DOHH2 (cell line): Measurements from ENCODE around the gene ADAM19.

Experiments
- H3F3A ChIP-seq: fragments of 200-600 bp; sonication (generic), shearing (Covaris generic); 2 replicates; pipeline ENCODE4 v1.6.0; 2016; ENCODE audit warnings: antibody characterized with exemption, mild to moderate bottlenecking; ENCODE audit not compliant: control insufficient read depth, insufficient read depth
- H3K27ac ChIP-seq: fragments of 200-600 bp; sonication (generic); 2 replicates; pipeline ENCODE4 v1.5.1; 2014; ENCODE audit warnings: low read depth, mild to moderate bottlenecking, low read length, moderate library complexity
- H3K27me3 ChIP-seq: fragments of 200-600 bp; sonication (generic); 2 replicates; pipeline ENCODE4 v1.6.1; 2014; ENCODE audit warnings: mild to moderate bottlenecking, low read length, mixed read lengths; ENCODE audit not compliant: control insufficient read depth
- H3K36me3 ChIP-seq: fragments of 200-600 bp; sonication (generic); 2 replicates; pipeline ENCODE4 v1.6.1; 2014; ENCODE audit warnings: mild to moderate bottlenecking, low read length, moderate library complexity, mixed read lengths; ENCODE audit not compliant: control insufficient read depth
- H3K4me1 ChIP-seq: fragments of 200-600 bp; sonication (generic); 2 replicates; pipeline ENCODE4 v1.6.1; 2014; ENCODE audit warnings: mild to moderate bottlenecking, low read length, mixed read lengths; ENCODE audit not compliant: control insufficient read depth
- H3K4me2 ChIP-seq: fragments of 200-600 bp; sonication (generic); 2 replicates; pipeline ENCODE4 v1.6.0; 2014; ENCODE audit warnings: mild to moderate bottlenecking, low read length, moderate library complexity
- H3K4me3 ChIP-seq: fragments of 200-600 bp; sonication (generic); 2 replicates; pipeline ENCODE4 v1.5.1; 2014; ENCODE audit warnings: mild to moderate bottlenecking, low read length, mixed read lengths
- H3K79me2 ChIP-seq: fragments of 200-600 bp; sonication (generic); 2 replicates; pipeline ENCODE4 v1.6.1; 2014; ENCODE audit warnings: mild to moderate bottlenecking, low read length, mixed read lengths; ENCODE audit not compliant: control insufficient read depth
- H3K9me2 ChIP-seq: fragments of 200-600 bp; sonication (generic); replicated peaks from 2 replicates; pipeline ENCODE4 v1.6.1; 2014; ENCODE audit warnings: mild to moderate bottlenecking, low read length, mixed read lengths; ENCODE audit not compliant: control insufficient read depth
- H3K9me3 ChIP-seq: fragments of 200-600 bp; sonication (generic); 2 replicates; pipeline ENCODE4 v1.6.1; 2014; ENCODE audit warnings: antibody characterized with exemption, low read length, mixed read lengths; ENCODE audit not compliant: control insufficient read depth, insufficient read depth
- H4K20me1 ChIP-seq: fragments of 200-600 bp; sonication (generic); 2 replicates; pipeline ENCODE4 v1.6.0; 2014; ENCODE audit warnings: low read depth, mild to moderate bottlenecking, antibody characterized with exemption, low read length, moderate library complexity; ENCODE audit not compliant: control insufficient read depth, insufficient read depth
- CTCF ChIP-seq: fragments of 200-600 bp; sonication (generic); IDR thresholded peaks from one replicate; pipeline ENCODE4 v1.5.1; 2014; ENCODE audit warnings: antibody characterized with exemption, mild to moderate bottlenecking, low read depth, low read length; ENCODE audit not compliant: poor library complexity, severe bottlenecking
- EZH2phosphoT487 ChIP-seq: fragments of 200-600 bp; sonication (generic); IDR thresholded peaks from 2 replicates; pipeline ENCODE4 v1.6.1; 2017; ENCODE audit warnings: borderline replicate concordance, mild to moderate bottlenecking, antibody characterized with exemption, low read length, moderate library complexity, mixed read lengths

Gene ADAM19

GRCh38 chr5:157445745-157446411, 129.7 kb downstream of the ADAM19 start:
- TF ChIP-seq CTCF (no peak), EZH2phosphoT487 (no peak)
- H3K9me3 ChIP-seq = no peaks in the 10 kb centered on the region
- no peaks in the 10 kb centered on the region for H3K9me2 ChIP-seq
- H3K4me2 ChIP-seq = no peak overlapping the region
- H4K20me1 ChIP-seq = no peaks in the 10 kb centered on the region
- no peaks in the 10 kb centered on the region for H3K79me2 ChIP-seq
- no peak overlapping the region for H3K4me3 ChIP-seq
- no peaks in the 10 kb centered on the region for H3K27me3 ChIP-seq
- 0 out of 2 replicates have a peak, but pooled peaks cover 2% of the 10 kb centered on the region for H3F3A ChIP-seq
- H3K27ac ChIP-seq = no peak overlapping the region
- H3K36me3 ChIP-seq = no peaks in the 10 kb centered on the region
- no peaks in the 10 kb centered on the region for H3K4me1 ChIP-seq

- no peaks in the 10 kb centered on the region for H3K36me3 ChIP-seq
- H4K20me1 ChIP-seq = no peaks in the 10 kb centered on the region
- no peaks in the 10 kb centered on the region for H3K9me2 ChIP-seq
- 0 out of 2 replicates have a peak, but pooled peaks cover 2% of the 10 kb centered on the region for H3F3A ChIP-seq
- no peak overlapping the region for H3K27ac ChIP-seq
- H3K79me2 ChIP-seq = no peaks in the 10 kb centered on the region
- H3K27me3 ChIP-seq = no peaks in the 10 kb centered on the region
- H3K4me2 ChIP-seq = no peak overlapping the region
- H3K9me3 ChIP-seq = no peaks in the 10 kb centered on the region
- no peak overlapping the region for H3K4me3 ChIP-seq
- TF ChIP-seq EZH2phosphoT487 = no peak
- H3K4me1 ChIP-seq = no peaks in the 10 kb centered on the region
Measured at GRCh38 chr5:157444224-157444623, 131.4 kb downstream of the ADAM19 start.

DNA sequence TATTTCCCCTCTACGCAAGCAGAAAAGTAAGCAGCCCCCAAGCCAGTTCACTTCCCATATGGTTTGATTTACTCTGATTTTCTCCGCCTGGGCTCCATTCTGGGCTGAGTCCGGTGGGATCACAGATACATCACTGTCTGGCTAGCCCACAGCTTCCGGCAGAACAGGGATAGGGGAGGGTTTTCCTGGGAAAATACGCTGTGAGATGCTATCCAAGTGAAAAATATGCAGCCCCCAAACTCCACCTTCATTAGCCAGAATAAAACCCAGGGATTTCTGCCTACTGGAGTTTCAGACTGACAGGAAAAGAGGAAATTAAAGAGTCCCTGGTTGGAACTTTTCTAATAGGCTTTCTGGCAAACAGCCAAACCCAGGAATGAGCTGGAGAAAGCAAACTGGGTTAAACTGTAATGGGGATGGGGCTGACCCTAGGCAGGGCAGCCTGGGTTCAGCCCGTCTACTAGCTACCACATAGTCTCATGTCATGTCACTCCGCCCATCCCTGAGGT, 132.5 kb downstream of the ADAM19 start:
- 0 out of 2 replicates have a peak, but pooled peaks cover 2% of the 10 kb centered on the region for H3F3A ChIP-seq

More for the DNA sequence above, 132.5 kb downstream of the ADAM19 start:
- TF ChIP-seq CTCF (no peak), EZH2phosphoT487 (no peak)
- no peaks in the 10 kb centered on the region for H3K4me1 ChIP-seq
- no peak overlapping the region for H3K4me2 ChIP-seq
- no peaks in the 10 kb centered on the region for H4K20me1 ChIP-seq
- no peaks in the 10 kb centered on the region for H3K27me3 ChIP-seq
- no peaks in the 10 kb centered on the region for H3K79me2 ChIP-seq
- no peaks in the 10 kb centered on the region for H3K9me2 ChIP-seq
- no peaks in the 10 kb centered on the region for H3K36me3 ChIP-seq
- H3K4me3 ChIP-seq = no peak overlapping the region
- H3K9me3 ChIP-seq = no peaks in the 10 kb centered on the region
- no peak overlapping the region for H3K27ac ChIP-seq
